ENCODE measurements around the gene BBC3.
"Not testable (repeated sequence)": the region's sequence is repeated elsewhere in the genome, so short reads cannot be mapped to it uniquely, and the experiment has no call there.

BBC3 gene

GRCh38 chr19:47230921-47231214 lies at the start of gene BBC3:
Gene BBC3, minus strand, starts transcription at chr19:47231199. Its CDS starts 2,768 bp downstream, at chr19:47228431.
- no peak for DNase-seq

GRCh38 chr19:47280183-47280797 lies 49.3 kb upstream of the BBC3 start:
- no peak for DNase-seq

GRCh38 chr19:47276513-47276912 lies 45.5 kb upstream of the BBC3 start:
- not testable (repeated sequence) for DNase-seq

- DNase-seq, result no peak
Observed at GRCh38 chr19:47275791-47276461, 44.9 kb upstream of the BBC3 start.

GRCh38 chr19:47274891-47275761 lies 44.1 kb upstream of the BBC3 start:
- DNase-seq, result no peak

GRCh38 chr19:47274071-47274890 lies 43.3 kb upstream of the BBC3 start, which contains the start of gene INAFM1:
Gene INAFM1, plus strand, starts transcription at chr19:47274885. Its CDS starts 35 bp downstream, at chr19:47274920.
- peak; percentile 84 for DNase-seq

- peak; percentile 46 for DNase-seq
Observed at GRCh38 chr19:47273313-47274070, 42.5 kb upstream of the BBC3 start.

- no peak for DNase-seq
Observed at GRCh38 chr19:47272448-47273312, 41.7 kb upstream of the BBC3 start.

GRCh38 chr19:47271949-47272348 lies 41.0 kb upstream of the BBC3 start:
- no peak for DNase-seq

GRCh38 chr19:47270408-47270807 lies 39.4 kb upstream of the BBC3 start:
- no peak for DNase-seq

- DNase-seq, result no peak
Observed at GRCh38 chr19:47269596-47269995, 38.6 kb upstream of the BBC3 start.

- no peak for DNase-seq
Observed at GRCh38 chr19:47268028-47268427, 37.0 kb upstream of the BBC3 start.

- DNase-seq, result no peak
Observed at GRCh38 chr19:47267350-47267759, 36.4 kb upstream of the BBC3 start.

GRCh38 chr19:47266401-47266941 lies 35.5 kb upstream of the BBC3 start:
- no peak for DNase-seq

GRCh38 chr19:47264629-47265028 lies 33.6 kb upstream of the BBC3 start:
- no peak for DNase-seq

GRCh38 chr19:47261946-47262793 lies 31.2 kb upstream of the BBC3 start:
- not testable (repeated sequence) for DNase-seq

GRCh38 chr19:47260476-47260875 lies 29.5 kb upstream of the BBC3 start:
- no peak for DNase-seq

- no peak for DNase-seq
Observed at GRCh38 chr19:47258895-47259555, 28.0 kb upstream of the BBC3 start.

GRCh38 chr19:47258434-47258833 lies 27.4 kb upstream of the BBC3 start:
- no peak for DNase-seq
